GM21528 (cell line): Measurements from ENCODE around the gene PNMA1.

Experiments used
- ATAC-seq: cut with Tn5 transposase; IDR thresholded peaks from one replicate; pipeline ENCODE4 v1.9.1; 2021; ENCODE audit warnings: mild to moderate bottlenecking, moderate library complexity; ENCODE audit not compliant: unreplicated experiment, low FRiP score

Gene PNMA1

DNA sequence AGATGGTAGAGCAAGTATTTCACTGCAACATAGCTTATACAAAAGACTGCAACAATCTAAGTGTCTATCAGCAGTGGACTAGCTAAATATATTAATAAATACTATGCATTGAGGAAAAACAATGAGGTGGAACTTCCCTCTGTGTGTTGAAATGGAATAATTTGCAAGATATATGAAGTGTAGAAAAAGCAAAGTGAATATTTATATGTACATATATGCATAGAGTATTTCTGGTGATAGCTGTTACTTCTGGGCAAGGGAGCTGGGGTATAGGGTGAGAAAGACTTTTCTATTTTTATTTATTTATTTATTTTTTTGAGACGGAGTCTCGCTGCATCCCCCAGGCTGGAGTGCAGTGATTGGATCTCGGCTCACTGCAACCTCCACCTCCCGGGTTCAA, 35.5 kb downstream of the PNMA1 start:
- ATAC-seq: no peak

DNA sequence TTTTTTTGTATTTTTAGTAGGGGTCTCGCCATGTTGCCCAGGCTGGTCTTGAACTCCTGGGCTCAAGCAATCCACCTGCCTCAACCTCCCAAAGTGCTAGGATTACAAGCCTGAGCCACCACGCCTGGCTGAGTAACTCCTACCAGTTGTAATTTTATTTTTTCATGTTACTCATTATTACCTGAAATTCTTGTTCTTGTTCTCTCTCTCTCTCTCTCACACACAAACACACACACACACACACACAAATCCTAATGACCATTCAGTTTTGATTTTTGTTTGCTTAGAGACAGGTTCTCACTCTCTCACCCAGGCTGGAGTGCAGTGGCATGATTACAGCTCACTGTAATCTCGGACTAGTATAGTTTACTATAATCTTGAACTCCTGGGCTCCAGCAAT, 39.2 kb downstream of the PNMA1 start:
- ATAC-seq: no peak

DNA sequence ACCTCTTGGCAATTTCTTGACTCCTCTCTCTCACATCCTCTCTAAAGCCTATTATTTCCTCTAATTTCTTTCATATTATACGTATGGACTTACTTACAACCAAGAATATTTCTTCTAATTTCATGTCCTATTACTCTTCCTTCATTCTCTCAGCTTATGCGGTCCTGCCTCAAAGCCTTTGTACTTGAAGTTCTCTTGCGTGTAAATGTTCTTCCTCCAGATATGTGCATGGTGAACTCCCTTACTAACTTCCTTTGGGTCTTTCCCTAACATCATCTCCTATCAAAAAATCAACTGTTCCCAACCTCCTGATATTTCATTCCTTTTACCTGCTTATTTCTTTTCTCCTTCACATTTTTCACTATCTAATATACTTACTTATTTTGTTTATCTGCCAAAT, 46.3 kb downstream of the PNMA1 start:
- ATAC-seq: no peak

DNA sequence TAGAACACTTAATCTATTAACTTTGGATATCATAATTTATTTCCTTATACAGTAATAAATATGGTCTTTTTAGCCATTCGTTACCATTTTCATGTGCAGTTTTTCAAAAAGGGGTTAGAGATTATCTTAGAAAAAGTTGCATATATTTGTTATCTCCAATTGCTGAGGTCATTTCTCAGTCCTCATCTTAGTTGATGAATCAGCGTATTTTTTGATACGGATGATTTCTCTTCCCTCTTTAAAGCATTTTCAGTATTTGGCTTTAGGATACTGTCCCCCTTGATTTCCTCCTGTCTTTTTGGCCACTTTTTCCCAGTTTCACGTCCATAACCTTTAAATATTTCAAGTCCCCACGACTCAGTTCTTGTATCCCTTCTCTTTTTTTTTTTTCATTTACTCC, 47.6 kb downstream of the PNMA1 start:
- ATAC-seq: no peak

DNA sequence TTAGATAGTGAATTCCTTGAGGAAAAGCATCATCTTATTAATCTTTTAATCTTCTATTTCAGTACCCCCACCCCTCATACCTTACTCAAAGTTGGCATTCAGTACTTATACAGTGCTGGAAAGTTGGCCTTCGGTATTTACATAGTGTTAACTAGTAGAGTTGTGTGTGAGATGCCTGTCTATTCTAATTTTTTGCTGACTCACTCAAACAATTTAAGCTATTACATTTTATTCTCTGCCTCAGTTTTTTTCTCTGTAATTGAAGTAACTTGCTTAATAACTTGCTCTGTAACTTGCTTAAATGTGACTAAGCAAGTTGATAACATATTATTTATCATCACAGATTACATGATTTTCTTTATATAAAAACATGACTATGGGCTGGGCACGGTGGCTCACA, 49.1 kb downstream of the PNMA1 start:
- ATAC-seq: no peak

DNA sequence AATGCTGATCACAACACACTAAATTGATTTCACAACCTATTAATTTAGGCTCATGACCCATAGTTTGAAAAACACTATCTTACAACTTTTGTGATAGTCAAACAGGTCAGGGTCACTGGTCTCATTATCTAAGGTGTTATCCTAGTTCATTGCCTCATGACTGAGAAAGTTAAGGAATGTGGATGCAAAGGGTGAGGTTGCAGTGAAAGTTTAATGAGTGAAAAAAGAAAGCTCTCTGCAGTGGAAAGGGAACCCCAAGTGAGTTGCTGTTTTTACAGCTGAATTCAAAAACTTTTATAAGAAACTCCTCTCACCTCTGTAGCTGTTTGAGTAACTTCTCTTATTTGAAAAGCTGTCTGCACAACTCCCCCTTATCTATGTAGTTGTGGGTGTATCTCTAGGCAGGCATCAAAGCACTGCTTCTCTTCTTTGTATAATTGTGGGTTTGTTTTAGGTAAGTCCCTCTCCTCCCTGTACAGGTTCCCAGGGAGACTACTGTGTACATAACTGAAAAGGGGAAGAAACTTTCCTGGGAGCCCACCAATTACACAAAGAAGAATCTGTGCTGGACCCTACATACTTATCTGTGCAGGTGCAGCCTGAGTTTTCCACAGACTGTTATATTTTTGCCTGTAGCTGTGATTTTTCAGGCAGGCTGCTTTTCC, 50.5 kb downstream of the PNMA1 start:
- no peak for ATAC-seq

DNA sequence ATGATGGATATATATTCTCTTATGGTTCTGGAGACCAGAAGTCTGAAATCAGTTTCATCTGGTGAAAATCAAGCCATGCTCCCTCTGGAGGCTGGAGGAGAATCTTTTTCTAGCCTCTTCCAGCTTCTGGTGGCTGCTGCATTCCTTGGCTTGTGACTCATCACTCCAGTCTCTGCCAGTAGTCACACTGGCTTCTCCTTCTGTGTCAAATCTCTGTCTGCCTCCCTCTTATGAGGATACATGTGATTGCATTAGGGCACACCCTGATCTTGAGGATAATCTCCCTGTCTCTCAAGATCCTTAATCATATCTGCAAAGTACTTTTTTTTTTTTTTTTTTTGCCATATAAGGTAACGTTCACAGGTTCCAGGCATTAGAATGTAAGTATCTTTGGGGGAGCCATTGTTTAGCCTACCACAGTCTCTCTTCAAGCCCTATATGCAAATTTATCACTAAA, 51.7 kb downstream of the PNMA1 start:
- no peak for ATAC-seq

DNA sequence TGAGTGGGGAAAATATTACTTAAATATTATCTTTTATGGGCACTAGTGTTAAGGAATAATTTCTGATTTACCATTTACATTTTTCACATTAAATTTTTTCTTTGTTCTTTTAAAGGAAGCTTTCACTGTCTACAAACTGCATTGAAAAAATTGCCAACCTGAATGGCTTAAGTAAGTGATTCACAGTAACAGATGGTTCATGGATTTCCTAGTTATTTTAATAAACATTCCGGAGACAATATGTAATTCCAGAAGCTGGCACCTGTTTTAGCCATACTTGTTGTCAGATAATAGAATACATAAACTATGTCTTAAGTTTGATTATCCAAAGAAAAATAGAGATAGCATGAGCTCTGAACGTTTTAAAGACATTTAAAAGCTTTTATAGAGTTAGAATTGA, 52.3 kb downstream of the PNMA1 start:
- no peak for ATAC-seq
